Fibroblast of skin of left biceps (primary cell): ENCODE data around the gene MAST4.
A peak's percentile ranks its signal among the peaks of the same experiment; 100 is the strongest.

ENCODE experiments used
- DNase-seq, 2 experiments: peaks; one replicate each; pipeline ENCODE4 v3.0.0-alpha.2; 2013; ENCODE audit warnings: low read depth in 2 of 2

MAST4 gene

DNA sequence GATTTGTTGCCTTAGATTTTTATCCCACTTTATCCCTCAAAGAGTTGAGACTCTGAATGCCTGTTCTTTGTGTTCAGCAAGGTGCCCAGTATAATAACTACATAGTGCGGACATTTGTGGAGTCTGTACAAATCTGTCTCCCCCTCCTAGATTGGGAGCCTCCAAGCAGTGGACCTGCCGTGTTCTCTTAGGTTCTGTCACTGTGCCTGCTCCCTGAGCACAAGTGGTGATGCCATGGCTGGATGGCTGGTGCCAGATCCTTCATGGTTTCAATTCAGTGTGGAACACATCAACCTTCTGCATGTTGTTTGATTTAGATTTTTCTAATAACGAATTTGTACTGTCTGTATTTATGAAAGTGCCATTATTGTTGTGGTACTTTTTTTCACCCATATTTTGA, 307.5 kb downstream of the MAST4 start:
- DNase-seq = no peak

DNA sequence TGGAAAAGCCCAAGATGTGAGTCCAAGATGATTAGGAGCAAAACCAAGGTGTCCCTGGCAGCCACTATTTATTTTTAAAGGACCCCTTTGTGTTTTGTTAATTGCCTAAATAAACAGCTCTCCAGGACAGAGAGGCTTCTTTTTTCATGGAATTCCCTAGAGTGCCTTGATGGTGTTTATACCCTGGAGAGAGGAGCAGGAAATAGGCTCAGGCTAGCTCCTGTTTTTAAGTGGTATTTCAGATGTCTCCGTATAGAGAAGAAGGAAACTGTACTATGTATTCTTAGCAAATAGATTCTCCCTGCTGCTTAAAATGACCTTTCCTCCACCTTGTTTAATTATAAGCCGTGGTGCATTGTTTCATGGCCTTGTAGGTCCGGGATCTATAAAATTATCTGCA, 308.0 kb downstream of the MAST4 start:
- no peak for DNase-seq

GRCh38 chr5:66906021-66906420, 309.8 kb downstream of the MAST4 start:
- no peak for DNase-seq

DNA sequence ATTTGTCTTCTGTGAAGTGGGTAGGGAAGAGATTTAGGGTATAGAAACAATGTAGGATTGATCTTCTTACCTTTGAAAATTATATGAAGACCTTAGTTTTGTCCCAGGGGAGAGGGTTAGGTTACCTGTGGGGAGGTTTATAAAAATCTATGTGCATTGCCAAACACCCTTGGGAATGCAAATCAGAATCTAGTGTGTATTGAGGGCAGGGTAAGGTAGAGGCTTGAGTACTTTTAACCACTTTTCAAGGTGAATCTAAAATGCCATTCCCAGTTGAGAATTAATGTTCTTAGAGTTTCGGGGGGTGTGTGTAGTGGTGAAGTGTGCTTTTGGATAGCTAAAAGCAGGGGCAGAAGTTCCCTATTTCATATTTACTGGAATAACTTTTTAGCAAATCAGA, 312.0 kb downstream of the MAST4 start:
- DNase-seq = no peak

- DNase-seq = no peak
These were observed 313.2 kb downstream of the MAST4 start for GRCh38 chr5:66909364-66909763.

- DNase-seq = no peak
These were observed 316.6 kb downstream of the MAST4 start for GRCh38 chr5:66912787-66913186.

DNA sequence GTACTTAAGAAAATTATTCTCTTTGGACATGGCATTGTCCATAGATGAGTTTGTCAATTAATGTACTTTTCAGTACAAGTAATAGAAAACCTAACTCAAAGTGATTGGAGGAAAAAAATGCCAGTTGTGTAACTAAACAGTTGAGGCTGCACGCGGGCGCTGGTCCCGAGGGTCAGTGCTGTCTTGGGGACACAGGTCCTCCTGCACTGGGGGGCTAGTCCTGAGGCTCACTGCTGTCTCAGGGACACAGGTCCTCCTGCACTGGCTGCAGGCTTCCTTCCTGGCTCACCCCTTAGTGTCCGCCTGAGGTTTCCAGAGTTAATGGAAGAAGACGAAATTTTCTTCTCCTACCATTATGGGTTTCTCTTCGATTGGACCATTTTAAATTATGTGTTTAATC, 319.3 kb downstream of the MAST4 start:
- no peak for DNase-seq

DNA sequence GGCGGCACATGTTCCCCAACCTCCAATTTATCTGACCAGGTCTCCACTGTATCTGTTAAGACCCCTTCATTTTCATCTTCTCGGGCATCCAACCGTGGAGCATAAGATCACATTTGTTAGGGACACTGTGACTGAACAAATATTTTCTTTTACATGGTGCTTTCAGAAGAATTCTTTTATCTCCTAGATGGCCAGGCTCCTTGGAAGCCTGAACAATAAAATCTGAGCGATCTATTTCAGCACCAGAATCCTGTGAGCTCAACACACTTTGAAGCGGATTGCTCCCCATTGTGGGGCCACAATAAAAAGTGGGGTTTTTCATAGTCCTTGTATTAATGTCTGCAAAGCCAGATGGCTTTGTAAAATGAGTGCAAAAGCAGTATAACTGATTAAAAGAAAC, 326.7 kb downstream of the MAST4 start:
- DNase-seq = no peak

DNA sequence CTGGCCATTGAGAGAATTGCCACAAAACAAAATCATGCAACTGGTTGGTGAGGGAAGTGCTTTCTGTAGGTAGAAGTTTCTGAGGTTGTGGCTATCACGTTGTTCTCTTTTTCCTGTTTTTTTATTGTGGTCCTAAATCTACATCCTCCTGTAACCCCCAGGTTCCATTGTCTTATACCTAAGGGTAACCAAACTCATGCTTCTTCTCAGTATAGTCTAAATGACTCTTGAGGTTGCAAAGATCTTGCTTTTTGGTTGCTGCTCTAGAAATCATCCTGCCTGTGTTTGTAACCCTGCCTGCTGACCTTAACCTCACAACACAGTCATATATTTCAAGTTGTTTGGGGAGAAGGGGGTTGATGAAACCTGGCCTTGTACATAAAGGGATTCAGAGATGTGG, 327.3 kb downstream of the MAST4 start:
- DNase-seq = no peak

DNA sequence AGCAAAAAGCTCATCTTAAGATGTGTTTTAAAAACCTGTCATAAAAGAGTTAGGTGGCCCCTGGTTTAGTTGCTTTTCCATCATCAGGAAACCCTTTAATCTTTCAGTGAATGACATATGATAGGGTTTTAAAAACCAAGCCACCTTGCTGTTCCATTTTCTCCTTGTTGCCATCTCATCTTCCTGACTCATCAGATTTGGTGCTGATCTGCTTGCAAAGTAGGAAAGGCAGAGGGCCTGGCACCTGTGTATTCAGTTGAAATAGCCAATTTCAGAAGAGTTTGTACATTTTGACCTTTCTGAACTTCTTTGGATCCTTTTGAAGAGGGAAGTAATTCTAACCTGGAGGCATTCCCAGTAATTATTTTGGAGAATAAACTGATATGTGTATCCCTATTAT, 327.7 kb downstream of the MAST4 start:
- no peak for DNase-seq

DNA sequence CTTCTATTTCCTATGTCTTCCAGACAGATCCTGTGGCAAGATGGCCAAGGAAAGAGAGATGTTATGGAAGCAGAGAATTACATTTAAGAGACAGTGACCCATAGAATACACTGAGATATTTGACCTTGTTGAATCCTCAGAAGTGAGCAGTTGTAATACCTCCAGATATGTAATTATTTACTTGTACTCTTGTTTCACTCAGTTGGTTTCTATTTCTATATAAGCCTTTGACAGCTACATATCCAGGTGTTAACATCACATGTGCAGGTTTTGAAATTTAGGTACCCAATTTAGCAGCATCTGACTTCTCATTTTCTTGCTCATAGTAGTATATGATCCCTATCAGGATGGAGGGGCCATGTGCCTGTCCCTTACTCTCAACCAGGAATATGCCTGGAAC, 330.9 kb downstream of the MAST4 start:
- DNase-seq = no peak

DNA sequence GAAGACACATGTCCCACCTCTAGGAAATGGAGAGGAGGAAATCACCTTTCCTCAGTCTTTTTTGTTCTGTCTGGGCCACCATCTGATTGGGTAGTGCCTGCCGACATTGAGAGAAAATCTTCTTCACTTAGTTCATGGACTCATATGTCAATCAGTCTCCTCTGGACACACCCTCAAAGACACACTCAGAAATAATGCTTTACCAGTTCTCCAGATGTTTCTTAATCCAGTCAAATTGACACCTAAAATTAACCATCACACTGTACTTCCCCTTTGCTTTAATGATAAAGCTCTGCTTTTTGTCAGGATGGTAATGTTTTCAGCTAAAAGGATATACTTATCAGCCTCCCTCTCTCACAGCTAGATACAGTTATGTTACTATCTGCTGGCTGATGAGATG, 333.1 kb downstream of the MAST4 start:
- DNase-seq = no peak

DNA sequence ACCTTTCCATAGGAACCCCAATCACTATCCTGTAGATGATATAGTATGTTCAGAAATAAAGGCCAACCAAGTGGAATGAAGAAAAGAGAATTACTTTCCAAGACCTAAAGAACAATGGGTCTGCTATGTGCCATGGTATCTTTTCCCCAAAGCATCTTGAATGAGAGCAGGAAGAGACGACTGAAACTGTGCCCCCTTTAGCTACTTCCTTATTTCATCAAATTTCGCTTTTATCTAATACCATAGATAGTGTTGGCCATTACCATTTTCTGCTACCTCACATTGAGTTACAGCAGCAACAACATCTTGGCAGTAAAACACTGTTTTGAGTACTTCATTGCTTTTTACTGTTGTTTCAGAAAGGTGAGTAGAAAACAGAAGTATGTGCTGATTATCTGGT, 333.8 kb downstream of the MAST4 start:
- DNase-seq = no peak

DNA sequence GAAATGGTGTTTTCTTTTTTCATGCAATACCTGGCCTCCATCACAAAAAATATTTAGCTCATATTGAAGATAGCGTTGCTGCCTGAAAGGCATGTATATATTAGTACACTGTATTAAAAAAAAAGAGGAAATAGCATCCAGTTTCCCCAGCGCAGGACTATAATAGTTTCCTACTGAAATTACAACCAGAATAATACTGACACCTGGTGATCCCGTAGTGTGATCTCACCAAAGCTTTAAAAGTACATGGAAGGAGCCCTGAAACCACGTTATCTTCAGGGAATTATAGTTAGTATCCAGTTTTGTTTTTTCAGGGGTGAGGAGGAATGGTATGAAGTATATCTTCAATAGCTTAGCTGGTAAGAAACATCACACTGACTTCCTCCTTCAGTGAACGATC, 335.5 kb downstream of the MAST4 start:
- no peak for DNase-seq

- peak; percentile 8 to 9 for DNase-seq
These were observed 336.3 kb downstream of the MAST4 start for GRCh38 chr5:66932457-66932856.

- DNase-seq = peak; percentile 10
These were observed 336.9 kb downstream of the MAST4 start for GRCh38 chr5:66933066-66933465.

GRCh38 chr5:66939094-66939493, 342.9 kb downstream of the MAST4 start:
- no peak for DNase-seq

DNA sequence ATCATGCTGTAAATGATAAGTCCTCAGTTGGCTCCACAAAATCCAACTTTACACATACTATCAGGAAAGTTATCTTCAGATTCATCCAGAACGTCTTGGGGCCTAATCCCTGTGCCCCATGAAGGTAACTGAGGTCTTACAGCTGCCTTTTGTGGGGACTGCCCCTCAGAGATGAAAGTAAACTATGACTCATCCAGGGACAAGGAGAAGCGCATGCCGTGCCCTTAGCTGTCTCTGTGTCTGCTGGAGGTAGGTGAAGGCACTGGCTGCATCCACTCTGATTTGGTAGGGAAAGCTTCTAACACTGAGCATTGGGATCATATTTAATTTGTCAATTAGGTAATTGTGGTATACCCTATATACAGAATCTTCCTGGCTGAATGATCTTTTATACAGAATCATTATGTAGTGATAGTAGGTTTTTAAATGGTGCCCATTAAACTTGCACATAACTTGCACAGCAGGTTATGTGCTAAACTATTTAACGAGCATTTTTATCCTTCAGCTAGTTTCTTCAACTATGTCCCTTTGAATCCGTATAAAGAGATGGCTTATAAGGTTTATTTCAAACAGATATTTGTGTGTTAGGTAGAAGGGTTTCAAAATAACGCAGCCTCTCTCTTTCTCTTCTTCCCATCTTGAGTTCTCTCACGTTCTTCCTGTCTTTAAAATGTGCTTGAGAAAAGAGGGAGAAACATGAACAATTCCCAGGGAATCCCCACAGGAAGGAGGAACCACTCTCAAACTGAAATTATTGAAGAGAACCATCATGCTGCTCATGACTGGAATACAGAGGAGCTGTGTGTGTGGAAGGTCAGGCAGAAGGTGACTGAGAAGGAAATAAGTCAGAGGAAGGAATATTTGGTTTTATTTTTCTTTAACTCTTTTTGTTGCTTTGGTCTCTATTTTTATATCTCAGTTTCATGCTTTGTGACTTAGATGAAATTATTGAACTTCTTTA, 349.5 kb downstream of the MAST4 start:
- no peak for DNase-seq

GRCh38 chr5:66947458-66947857, 351.3 kb downstream of the MAST4 start:
- no peak for DNase-seq

- no peak for DNase-seq
These were observed 352.9 kb downstream of the MAST4 start for GRCh38 chr5:66949066-66949465.

DNA sequence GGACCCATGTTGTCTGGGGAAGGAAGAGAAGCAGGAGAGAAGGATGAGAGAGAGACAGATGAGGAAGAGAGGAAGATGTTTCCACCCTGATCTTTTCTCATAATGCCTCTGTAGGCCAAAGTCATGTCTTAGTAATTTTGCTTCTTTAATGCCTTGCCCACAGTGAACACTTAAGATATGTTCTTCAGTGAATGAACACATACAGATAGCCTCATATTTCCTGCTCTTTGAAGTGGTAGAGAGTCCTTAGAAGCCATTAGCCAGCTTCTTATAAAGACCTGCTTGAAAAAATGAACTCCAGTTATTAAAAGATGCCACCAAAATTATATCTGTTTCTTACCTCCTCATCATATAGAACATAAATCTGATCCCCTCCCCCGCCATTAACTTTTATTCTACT, 356.0 kb downstream of the MAST4 start:
- DNase-seq = no peak

GRCh38 chr5:66956439-66956838, 360.2 kb downstream of the MAST4 start:
- no peak for DNase-seq

DNA sequence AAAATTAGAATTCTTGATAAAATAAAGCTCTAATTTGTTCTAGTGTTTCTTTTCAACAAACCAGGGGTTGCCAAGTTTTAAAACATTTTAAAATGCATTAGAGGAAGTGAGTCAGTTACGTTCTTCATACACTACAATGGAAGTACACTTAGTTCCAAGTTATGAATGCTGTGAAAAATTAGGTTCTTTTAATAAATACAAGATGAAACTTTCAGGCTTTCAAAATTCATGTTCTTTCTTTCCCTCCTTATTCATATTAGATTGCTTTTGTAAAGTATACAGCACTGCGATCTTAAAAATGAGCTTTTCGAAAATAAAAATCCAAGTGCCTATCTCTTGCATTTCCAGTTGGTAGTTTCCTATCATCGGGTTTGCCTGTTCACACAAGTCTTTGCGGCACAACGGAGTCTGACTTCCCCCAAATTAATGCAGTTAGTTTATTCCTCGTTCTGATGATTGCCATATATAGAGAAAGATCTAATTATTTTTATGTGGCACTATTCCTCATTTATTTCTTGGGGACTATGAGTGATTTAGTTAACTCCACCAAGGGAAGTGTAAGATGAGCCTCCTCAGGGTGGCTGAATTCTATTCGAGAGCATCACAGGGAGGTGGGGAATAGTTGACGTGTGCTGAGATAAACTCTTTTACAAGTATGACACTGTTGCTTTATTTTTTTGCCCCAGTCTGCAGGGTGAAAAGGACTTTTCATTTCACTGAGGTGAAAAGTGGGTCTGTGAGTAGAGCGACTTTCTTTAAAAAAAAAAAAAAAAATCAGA, 362.2 kb downstream of the MAST4 start:
- DNase-seq = peak; percentile 24 to 42
